Measurements from ENCODE around the gene TRIM59. TPM values are rescaled to one million over a fixed set of nuclear protein-coding genes. Genes with fewer than 3 reads are reported as not detected.

TRIM59 gene
- total and polyA plus RNA-seq, 9 of the 15 experiments (the other 6 are each of a cell fraction or from before 2014, with no cell fraction given), result 16.8 to 101 (median 34.8) TPM

GRCh38 chr3:160449636-160450598 lies at the start of gene TRIM59 (continued):
- TF ChIP-seq VEZF1 (CRISPR knock-in tag; IDR thresholded peaks at IDR 0.05) (peak; percentile 76), ZBTB33 (CRISPR knock-in tag; IDR thresholded peaks at IDR 0.05) (peak; percentile 76; the same call in 1 of the 2 replicates), POLR2AphosphoS5 (IDR thresholded peaks at IDR 0.05; ENCODE audit: control insufficient read depth, insufficient read depth, low read depth, low read length) (peak; percentile 84), HINFP (tag; conservative IDR thresholded peaks at IDR 0.05; ENCODE audit: low read depth) (peak; percentile 61; the same call in 1 of the 2 replicates), PATZ1 (CRISPR knock-in tag; IDR thresholded peaks at IDR 0.05; ENCODE audit: borderline replicate concordance) (no peak), SRF (CRISPR knock-in tag; IDR thresholded peaks at IDR 0.05) (peak in 1 of 2 experiments; percentile 77; a peak in 1 of 4 replicates), ETS2 (tag; IDR thresholded peaks at IDR 0.05; ENCODE audit: borderline replicate concordance, poor library complexity, severe bottlenecking) (no peak), EGR1 (conservative IDR thresholded peaks at IDR 0.05) (no peak), SMAD3 (CRISPR knock-in tag; conservative IDR thresholded peaks at IDR 0.05) (0 out of 2 replicates have a peak, but pooled peaks have one; percentile 41), ZFP1 (CRISPR knock-in tag; IDR thresholded peaks at IDR 0.05) (no peak), MED1 (CRISPR knock-in tag; IDR thresholded peaks at IDR 0.05; ENCODE audit: borderline replicate concordance) (no peak), ZFP91 (CRISPR knock-in tag; IDR thresholded peaks at IDR 0.05) (peak; percentile 74), HDAC1 (IDR thresholded peaks at IDR 0.05) (peak in 1 of 2 experiments; percentile 55; a peak in 1 of 4 replicates), KDM2B (CRISPR knock-in tag; IDR thresholded peaks at IDR 0.05) (no peak), FOXK1 (CRISPR knock-in tag; IDR thresholded peaks at IDR 0.05; ENCODE audit: borderline replicate concordance) (peak; percentile 80; the same call in 1 of the 2 replicates), ZC3H11A (IDR thresholded peaks at IDR 0.05; ENCODE audit: low read depth, low read length) (no peak)
